OCI-LY1 (cell line): ENCODE results near the gene DACT2.
"Not testable (repeated sequence)": the region's sequence is repeated elsewhere in the genome, so short reads cannot be mapped to it uniquely, and the experiment has no call there.

ENCODE experiments used
- H2AFZ ChIP-seq: fragments of 200-600 bp; sonication (generic), shearing (Covaris generic); 2 replicates; pipeline ENCODE4 v1.6.0; 2014; ENCODE audit warnings: antibody characterized with exemption, mild to moderate bottlenecking, low read length
- H3F3A ChIP-seq: fragments of 200-600 bp; sonication (generic), shearing (Covaris generic); 2 replicates; pipeline ENCODE4 v1.6.0; 2014; ENCODE audit warnings: mild to moderate bottlenecking, antibody characterized with exemption, low read length, moderate library complexity; ENCODE audit not compliant: insufficient read depth
- H3K27ac ChIP-seq: fragments of 200-600 bp; sonication (generic); 2 replicates; pipeline ENCODE4 v1.5.1; 2014; ENCODE audit warnings: low read length, mixed run types, mild to moderate bottlenecking, low read depth; ENCODE audit not compliant: poor library complexity, severe bottlenecking
- H3K27me3 ChIP-seq: fragments of 200-600 bp; sonication (generic); 2 replicates; pipeline ENCODE4 v1.6.0; 2014; ENCODE audit warnings: antibody characterized with exemption, mild to moderate bottlenecking, low read length, moderate library complexity; ENCODE audit not compliant: insufficient read depth
- H3K36me3 ChIP-seq: fragments of 200-600 bp; sonication (generic); 2 replicates; pipeline ENCODE4 v1.6.1; 2014; ENCODE audit warnings: mild to moderate bottlenecking, antibody characterized with exemption, low read length, moderate library complexity, mixed read lengths; ENCODE audit not compliant: insufficient read depth
- H3K4me1 ChIP-seq: fragments of 200-600 bp; sonication (generic); 2 replicates; pipeline ENCODE4 v1.5.1; 2014; ENCODE audit warnings: mild to moderate bottlenecking, low read length, moderate library complexity; ENCODE audit not compliant: insufficient read depth, severe bottlenecking
- H3K4me2 ChIP-seq: fragments of 200-600 bp; sonication (generic), shearing (Covaris generic); 2 replicates; pipeline ENCODE4 v1.6.1; 2014; ENCODE audit warnings: low read length
- H3K4me3 ChIP-seq: fragments of 200-600 bp; sonication (generic); 2 replicates; pipeline ENCODE4 v1.5.1; 2014; ENCODE audit warnings: low read length, low read depth, mild to moderate bottlenecking, mixed read lengths; ENCODE audit not compliant: poor library complexity, severe bottlenecking
- H3K79me2 ChIP-seq: fragments of 200-600 bp; shearing (Covaris generic); 2 replicates; pipeline ENCODE4 v1.6.1; 2016; ENCODE audit warnings: mixed run types, low read length, mixed read lengths; ENCODE audit not compliant: insufficient read depth
- H3K9ac ChIP-seq: fragments of 200-600 bp; sonication (generic), shearing (Covaris generic); 2 replicates; pipeline ENCODE4 v1.6.1; 2014; ENCODE audit warnings: mild to moderate bottlenecking, low read length, mixed read lengths
- H3K9me2 ChIP-seq: fragments of 200-600 bp; sonication (generic), shearing (Covaris generic); 2 replicates; pipeline ENCODE4 v1.6.1; 2014; ENCODE audit warnings: low read depth, mild to moderate bottlenecking, low read length, mixed read lengths
- H3K9me3 ChIP-seq: fragments of 200-600 bp; shearing (Covaris generic); 2 replicates; pipeline ENCODE4 v1.6.1; 2014; ENCODE audit warnings: low read length, mixed read lengths
- H4K20me1 ChIP-seq: fragments of 200-600 bp; sonication (generic), shearing (Covaris generic); 2 replicates; pipeline ENCODE4 v1.6.0; 2016; ENCODE audit warnings: mild to moderate bottlenecking, low read length; ENCODE audit not compliant: insufficient read depth
- CTCF ChIP-seq: fragments of 200-600 bp; sonication (generic), shearing (Covaris generic); IDR thresholded peaks from 2 replicates; pipeline ENCODE4 v1.5.1; 2017; ENCODE audit warnings: mild to moderate bottlenecking, antibody characterized with exemption, low read length, moderate library complexity, mixed read lengths
- EZH2 ChIP-seq: fragments of 200-600 bp; sonication (generic), shearing (Covaris generic); IDR thresholded peaks from 2 replicates; pipeline ENCODE4 v1.8.0; 2017; ENCODE audit warnings: borderline replicate concordance, mixed run types, mild to moderate bottlenecking, antibody characterized with exemption, low read length, moderate library complexity, mixed read lengths

DACT2 gene

GRCh38 chr6:168358842-168359420, 39.4 kb upstream of the DACT2 start:
- Histone ChIP-seq H3K9ac (no peak overlapping the region), H3K79me2 (no peaks in the 10 kb centered on the region), H4K20me1 (no peaks in the 10 kb centered on the region), H3K9me3 (no peaks in the 10 kb centered on the region), H2AFZ (no peak overlapping the region), H3F3A (no peaks in the 10 kb centered on the region), H3K27me3 (no peaks in the 10 kb centered on the region), H3K4me1 (no peaks in the 10 kb centered on the region), H3K9me2 (no peaks in the 10 kb centered on the region), H3K4me3 (no peak overlapping the region), H3K4me2 (no peak overlapping the region), H3K27ac (no peak overlapping the region), H3K36me3 (no peaks in the 10 kb centered on the region)
- no peak for TF ChIP-seq EZH2

GRCh38 chr6:168356872-168357271, 37.3 kb upstream of the DACT2 start:
- not testable (repeated sequence) for H4K20me1 ChIP-seq, H3K4me2 ChIP-seq, H3K79me2 ChIP-seq, H3K4me3 ChIP-seq, H3K36me3 ChIP-seq, H3K27me3 ChIP-seq, H3K9ac ChIP-seq, H3K4me1 ChIP-seq, H3K27ac ChIP-seq, H3K9me2 ChIP-seq, H3F3A ChIP-seq, H3K9me3 ChIP-seq, H2AFZ ChIP-seq

GRCh38 chr6:168355716-168356522, 36.3 kb upstream of the DACT2 start:
- no peaks in the 10 kb centered on the region for H3F3A ChIP-seq
- H3K79me2 ChIP-seq, result no peaks in the 10 kb centered on the region
- no peak overlapping the region for H2AFZ ChIP-seq
- H3K4me1 ChIP-seq, result no peaks in the 10 kb centered on the region
- H3K27ac ChIP-seq, result no peak overlapping the region
- no peak overlapping the region for H3K9ac ChIP-seq
- H3K4me2 ChIP-seq, result no peak overlapping the region
- H3K36me3 ChIP-seq, result no peaks in the 10 kb centered on the region
- H3K27me3 ChIP-seq, result no peaks in the 10 kb centered on the region
- no peaks in the 10 kb centered on the region for H4K20me1 ChIP-seq
- H3K9me2 ChIP-seq, result no peaks in the 10 kb centered on the region
- no peaks in the 10 kb centered on the region for H3K9me3 ChIP-seq
- TF ChIP-seq EZH2 (no peak), CTCF (peak; percentile 49; the same call in 1 of the 2 replicates)
- H3K4me3 ChIP-seq, result no peak overlapping the region

GRCh38 chr6:168354338-168354737, 34.8 kb upstream of the DACT2 start:
- H3K4me3 ChIP-seq, result no peak overlapping the region
- H3K79me2 ChIP-seq, result no peaks in the 10 kb centered on the region
- no peaks in the 10 kb centered on the region for H3K36me3 ChIP-seq
- no peaks in the 10 kb centered on the region for H3K9me3 ChIP-seq
- no peak overlapping the region for H2AFZ ChIP-seq
- H3K9me2 ChIP-seq, result no peaks in the 10 kb centered on the region
- TF ChIP-seq CTCF (no peak), EZH2 (no peak)
- H4K20me1 ChIP-seq, result no peaks in the 10 kb centered on the region
- no peak overlapping the region for H3K4me2 ChIP-seq
- H3K27me3 ChIP-seq, result no peaks in the 10 kb centered on the region
- no peaks in the 10 kb centered on the region for H3F3A ChIP-seq
- no peaks in the 10 kb centered on the region for H3K4me1 ChIP-seq
- no peak overlapping the region for H3K27ac ChIP-seq
- no peak overlapping the region for H3K9ac ChIP-seq
